RWPE2 (cell line): Measurements from ENCODE around the gene CLTA.

Source experiments
- ATAC-seq: fragments of 200-7000 bp; cut with Tn5 transposase; 3 replicates; pipeline ENCODE4 v1.9.1; 2021; ENCODE audit warnings: low read depth
- DNase-seq: peaks from one replicate; pipeline ENCODE4 v3.0.0-alpha.2; 2020; ENCODE audit warnings: low spot score
- H3K27ac ChIP-seq: fragments of 450-650 bp; 2 replicates; pipeline ENCODE4 v1.5.1; 2017; ENCODE audit warnings: mild to moderate bottlenecking; ENCODE audit not compliant: poor library complexity, severe bottlenecking
- H3K27me3 ChIP-seq: fragments of 250-450 bp; sonication (Bioruptor Pico); 2 replicates; pipeline ENCODE4 v1.5.1; 2021; ENCODE audit warnings: mild to moderate bottlenecking, moderate library complexity; ENCODE audit not compliant: insufficient read depth, poor library complexity, severe bottlenecking
- H3K36me3 ChIP-seq: fragments of 250-450 bp; sonication (Bioruptor Pico); 2 replicates; pipeline ENCODE4 v1.5.1; 2020; ENCODE audit warnings: low read depth, mild to moderate bottlenecking, moderate library complexity
- H3K4me1 ChIP-seq: fragments of 250-450 bp; sonication (Bioruptor Pico); 2 replicates; pipeline ENCODE4 v1.5.1; 2021; ENCODE audit warnings: mild to moderate bottlenecking, moderate library complexity; ENCODE audit not compliant: insufficient read depth, poor library complexity, severe bottlenecking
- H3K4me3 ChIP-seq: fragments of 250-450 bp; sonication (Bioruptor Pico); 2 replicates; pipeline ENCODE4 v1.5.1; 2021; ENCODE audit warnings: mild to moderate bottlenecking, moderate library complexity; ENCODE audit not compliant: severe bottlenecking
- H3K9me3 ChIP-seq: fragments of 250-450 bp; sonication (Bioruptor Pico); 2 replicates; pipeline ENCODE4 v1.5.1; 2021; ENCODE audit warnings: mild to moderate bottlenecking, moderate library complexity; ENCODE audit not compliant: severe bottlenecking
- TF ChIP-seq, protein P1 (sequence below): fragments of 450-650 bp; IDR thresholded peaks from one replicate; pipeline ENCODE4 v1.5.1; 2017; ENCODE audit warnings: mild to moderate bottlenecking, moderate library complexity; ENCODE audit not compliant: poor library complexity, severe bottlenecking

CLTA gene

DNA sequence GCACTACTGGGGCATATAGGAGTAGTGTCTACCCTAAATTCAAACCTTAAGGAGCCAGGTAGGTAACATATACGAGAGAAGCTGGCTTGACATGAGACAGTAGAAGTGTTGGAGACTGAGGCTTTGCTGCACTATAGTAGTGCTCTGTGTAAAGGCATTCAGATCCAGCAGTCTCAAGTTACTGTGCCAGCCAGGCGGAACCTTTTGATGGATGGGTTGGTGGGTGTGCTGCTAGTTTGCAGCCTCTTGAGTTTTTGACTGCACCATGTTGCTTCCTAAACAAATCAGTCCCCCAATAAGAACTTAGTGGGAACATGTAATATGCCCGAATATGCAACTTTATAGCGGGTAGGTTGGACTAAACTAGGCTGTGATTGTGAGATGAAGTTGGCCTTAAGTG lies 1.5 kb downstream of the CLTA start:
- Histone ChIP-seq H3K36me3 (peaks cover 28% of the 10 kb centered on the region), H3K27me3 (no peaks in the 10 kb centered on the region), H3K9me3 (no peaks in the 10 kb centered on the region), H3K4me1 (peaks cover 15% of the 10 kb centered on the region), H3K4me3 (peak overlapping the region; percentile 88), H3K27ac (no peak overlapping the region)
- TF ChIP-seq, protein P1, sequence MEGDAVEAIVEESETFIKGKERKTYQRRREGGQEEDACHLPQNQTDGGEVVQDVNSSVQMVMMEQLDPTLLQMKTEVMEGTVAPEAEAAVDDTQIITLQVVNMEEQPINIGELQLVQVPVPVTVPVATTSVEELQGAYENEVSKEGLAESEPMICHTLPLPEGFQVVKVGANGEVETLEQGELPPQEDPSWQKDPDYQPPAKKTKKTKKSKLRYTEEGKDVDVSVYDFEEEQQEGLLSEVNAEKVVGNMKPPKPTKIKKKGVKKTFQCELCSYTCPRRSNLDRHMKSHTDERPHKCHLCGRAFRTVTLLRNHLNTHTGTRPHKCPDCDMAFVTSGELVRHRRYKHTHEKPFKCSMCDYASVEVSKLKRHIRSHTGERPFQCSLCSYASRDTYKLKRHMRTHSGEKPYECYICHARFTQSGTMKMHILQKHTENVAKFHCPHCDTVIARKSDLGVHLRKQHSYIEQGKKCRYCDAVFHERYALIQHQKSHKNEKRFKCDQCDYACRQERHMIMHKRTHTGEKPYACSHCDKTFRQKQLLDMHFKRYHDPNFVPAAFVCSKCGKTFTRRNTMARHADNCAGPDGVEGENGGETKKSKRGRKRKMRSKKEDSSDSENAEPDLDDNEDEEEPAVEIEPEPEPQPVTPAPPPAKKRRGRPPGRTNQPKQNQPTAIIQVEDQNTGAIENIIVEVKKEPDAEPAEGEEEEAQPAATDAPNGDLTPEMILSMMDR: no peak
- no peak for DNase-seq
- ATAC-seq: 0 out of 3 replicates have a peak, but pooled peaks have one; percentile 6

DNA sequence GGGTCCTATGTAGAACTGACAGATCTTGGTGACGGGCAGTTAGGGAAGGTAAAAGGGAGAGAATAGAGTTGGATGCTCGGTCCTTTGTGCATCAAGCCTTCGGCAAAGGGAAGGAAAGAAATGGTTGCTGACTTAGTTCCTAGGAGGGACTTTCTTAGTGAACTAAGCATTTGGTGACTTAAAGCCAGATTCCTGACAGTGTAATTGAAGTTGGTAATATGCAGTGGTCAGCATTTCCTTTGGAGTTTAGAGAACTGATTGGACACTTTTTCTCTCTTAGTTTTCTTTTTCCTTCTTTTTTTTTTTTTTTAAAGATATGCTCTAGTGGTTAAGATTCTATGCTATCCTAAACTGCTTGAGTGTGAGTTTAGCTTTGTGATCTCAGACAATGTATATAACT lies 2.3 kb downstream of the CLTA start:
- Histone ChIP-seq H3K27ac (no peak overlapping the region), H3K36me3 (peaks cover 36% of the 10 kb centered on the region), H3K9me3 (no peaks in the 10 kb centered on the region), H3K4me3 (peak overlapping the region; percentile 88), H3K27me3 (no peaks in the 10 kb centered on the region), H3K4me1 (peaks cover 15% of the 10 kb centered on the region)
- DNase-seq (no peak), ATAC-seq (no peak)
- TF ChIP-seq, protein P1: no peak

DNA sequence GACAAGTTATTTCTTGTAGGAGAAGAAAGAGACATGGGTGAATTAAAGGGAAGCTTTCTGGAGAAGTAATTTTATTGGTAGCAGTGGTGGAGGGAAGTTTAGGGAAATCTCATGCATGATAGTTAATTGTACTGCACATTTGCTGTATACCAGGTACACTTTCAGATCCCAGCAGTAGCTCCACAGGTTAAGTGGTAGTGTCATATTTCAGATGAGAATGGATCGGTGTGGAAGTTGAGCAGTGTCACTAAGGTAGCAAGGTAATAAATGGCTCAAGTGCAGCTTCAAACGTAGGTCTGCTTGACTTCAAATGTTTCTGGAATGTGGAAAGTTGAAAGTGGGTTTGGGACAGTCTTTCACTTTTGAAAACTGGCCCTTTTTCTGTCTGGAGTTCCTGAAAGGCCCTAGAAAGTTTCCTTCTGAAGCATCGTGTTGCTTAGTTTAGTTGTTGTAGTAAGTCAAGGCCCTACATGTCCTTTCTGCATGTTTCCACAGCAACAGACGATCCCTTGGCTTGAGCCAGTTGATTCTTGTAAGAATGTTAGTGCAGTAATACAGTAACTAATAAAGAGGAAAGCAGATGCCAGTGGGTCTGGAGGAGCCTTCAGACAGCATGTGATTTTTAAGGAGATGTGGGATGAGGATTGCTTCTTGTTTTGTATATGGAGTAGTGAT lies 3.7 kb downstream of the CLTA start:
- no peak for DNase-seq
- no peak for ATAC-seq
- H3K9me3 ChIP-seq: no peaks in the 10 kb centered on the region
- peaks cover 47% of the 10 kb centered on the region for H3K36me3 ChIP-seq
- H3K4me1 ChIP-seq: peaks cover 15% of the 10 kb centered on the region
- H3K27me3 ChIP-seq: no peaks in the 10 kb centered on the region
- TF ChIP-seq, protein P1: no peak
- no peak overlapping the region for H3K4me3 ChIP-seq
- H3K27ac ChIP-seq: no peak overlapping the region

DNA sequence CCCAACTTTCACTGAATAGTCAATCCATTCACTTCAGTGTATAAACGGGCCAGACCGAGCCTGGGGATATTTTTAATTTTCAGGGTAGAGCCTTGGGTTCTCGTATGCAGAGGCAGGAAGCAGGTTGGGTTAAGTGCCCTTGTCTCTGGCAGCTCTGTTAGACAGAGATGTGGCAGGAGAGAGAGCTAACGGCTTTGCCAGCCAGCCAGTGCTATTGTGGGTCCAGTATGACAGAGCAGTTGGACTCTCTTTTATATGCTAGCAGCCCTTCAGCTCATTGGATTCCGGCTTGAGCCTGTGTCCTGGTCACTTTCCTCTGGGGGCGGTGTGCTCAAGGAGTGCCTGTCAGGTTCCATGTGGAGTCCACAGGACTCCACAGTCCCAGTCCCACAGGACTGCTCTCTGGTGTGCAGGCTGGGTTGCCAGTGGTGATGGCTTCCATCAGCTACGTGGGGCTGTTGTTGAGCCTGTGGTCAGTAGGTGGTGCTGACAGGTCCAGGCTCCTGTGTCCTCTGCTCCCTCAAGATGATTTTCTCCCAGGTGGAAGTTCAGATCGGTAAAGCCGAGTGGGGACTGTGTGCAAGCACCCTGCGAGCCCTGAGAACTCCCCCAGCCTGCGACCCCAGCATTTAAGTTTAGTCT lies 14.3 kb downstream of the CLTA start:
- H3K27me3 ChIP-seq: no peaks in the 10 kb centered on the region
- ATAC-seq: peak; percentile 42; the same call in 2 of the 3 replicates
- H3K36me3 ChIP-seq: peaks cover 99% of the 10 kb centered on the region
- TF ChIP-seq, protein P1: peak; percentile 28
- DNase-seq: no peak
- no peaks in the 10 kb centered on the region for H3K4me1 ChIP-seq
- H3K27ac ChIP-seq: no peak overlapping the region
- H3K4me3 ChIP-seq: no peak overlapping the region
- H3K9me3 ChIP-seq: no peaks in the 10 kb centered on the region

DNA sequence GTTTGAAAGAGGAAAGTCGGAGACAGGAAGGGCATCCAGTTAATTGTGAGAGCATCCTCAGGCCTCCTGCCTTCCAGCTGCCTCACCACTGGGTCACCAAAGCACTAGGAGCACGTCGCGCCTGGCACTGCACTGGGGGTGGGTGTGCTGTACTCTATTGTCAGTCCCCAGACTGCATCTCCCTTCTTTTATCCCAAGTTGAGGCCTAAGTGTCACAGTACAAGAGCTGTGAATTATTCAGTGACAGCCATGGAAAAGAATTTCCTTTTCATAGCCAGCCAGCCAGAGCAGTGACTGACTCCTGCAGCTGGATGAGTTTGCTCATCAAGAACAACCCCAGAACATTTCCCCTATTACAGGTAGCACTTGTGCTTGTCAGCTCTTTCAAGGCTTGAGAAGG lies 16.3 kb downstream of the CLTA start:
- Histone ChIP-seq H3K36me3 (peaks cover 99% of the 10 kb centered on the region), H3K27me3 (no peaks in the 10 kb centered on the region), H3K4me1 (no peaks in the 10 kb centered on the region), H3K4me3 (no peak overlapping the region), H3K27ac (no peak overlapping the region), H3K9me3 (no peaks in the 10 kb centered on the region)
- ATAC-seq (no peak), DNase-seq (no peak)
- TF ChIP-seq, protein P1: no peak
